Measurements from ENCODE around the gene NCKAP5.

NCKAP5 gene

DNA sequence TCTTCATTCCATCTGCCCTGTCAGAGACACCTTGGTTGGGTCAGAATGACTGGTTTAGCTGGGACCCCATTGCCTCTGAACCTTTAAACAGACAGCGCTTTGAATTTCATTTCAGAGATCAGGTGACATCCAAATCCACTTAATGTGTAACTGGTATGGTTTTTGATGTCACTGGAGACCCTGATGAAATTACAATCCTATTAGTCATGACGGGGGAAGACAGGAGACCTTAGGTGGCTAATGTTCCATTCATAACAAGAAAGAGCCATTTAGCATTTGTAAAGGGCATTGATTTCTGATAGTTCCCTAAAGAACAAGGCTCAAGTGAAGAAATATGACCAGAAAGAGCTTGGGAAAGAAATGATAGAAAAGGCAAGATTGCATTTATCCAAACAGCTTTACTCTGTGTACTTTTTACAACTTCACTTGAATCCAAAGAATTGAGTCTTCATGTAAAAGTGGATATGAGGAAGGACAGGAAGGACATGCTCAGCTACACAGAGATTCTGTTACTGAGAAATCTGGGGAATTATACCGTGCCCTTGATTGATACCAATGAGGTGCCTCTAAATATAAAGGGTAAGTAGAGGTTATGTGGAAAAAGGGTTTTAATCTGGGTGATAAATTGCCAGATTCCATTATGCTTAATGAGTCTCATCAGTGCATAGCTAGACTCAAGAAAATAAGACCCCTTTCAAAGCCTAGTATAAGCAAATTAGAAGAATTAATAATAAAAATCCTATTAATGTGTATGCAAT, 198.2 kb downstream of the NCKAP5 start:
- DNase-seq: no peak

DNA sequence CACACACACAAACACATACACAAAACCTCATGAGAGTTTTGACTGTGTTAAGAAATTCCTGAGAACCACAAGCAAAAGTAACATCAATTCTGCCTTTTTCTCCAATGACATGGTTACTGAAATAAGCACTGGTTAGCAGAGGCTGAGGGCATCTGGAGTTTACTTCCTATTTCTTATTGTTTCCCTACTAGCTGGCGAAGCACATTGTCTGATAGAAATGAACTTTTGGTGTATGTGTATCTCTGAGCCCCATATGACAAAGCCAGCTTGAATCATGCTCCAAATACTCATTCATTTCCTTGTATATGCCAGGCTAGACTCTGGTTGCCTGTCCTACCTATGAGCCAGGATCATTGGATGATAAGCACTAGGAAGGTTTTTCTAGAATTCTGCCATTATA, 203.1 kb downstream of the NCKAP5 start:
- no peak for DNase-seq

DNA sequence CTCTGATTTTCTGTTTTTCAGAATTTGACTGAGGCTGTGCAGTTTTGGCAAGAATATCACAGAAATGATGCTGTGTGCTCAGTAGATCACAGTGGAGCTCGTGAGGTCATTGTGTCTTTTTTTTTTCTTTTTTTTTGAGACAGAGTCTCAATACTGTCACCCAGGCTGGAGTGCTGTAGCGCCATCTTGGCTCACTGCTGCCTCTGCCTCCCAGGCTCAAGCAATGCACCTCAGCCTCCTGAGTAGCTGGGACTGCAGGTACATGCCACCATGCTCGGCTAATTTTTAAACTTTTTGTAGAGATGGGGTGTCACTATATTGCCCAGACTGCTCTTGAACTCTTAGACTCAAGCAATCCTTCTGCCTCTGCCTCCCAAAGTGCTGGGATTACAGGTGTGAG, 203.6 kb downstream of the NCKAP5 start:
- DNase-seq: no peak

DNA sequence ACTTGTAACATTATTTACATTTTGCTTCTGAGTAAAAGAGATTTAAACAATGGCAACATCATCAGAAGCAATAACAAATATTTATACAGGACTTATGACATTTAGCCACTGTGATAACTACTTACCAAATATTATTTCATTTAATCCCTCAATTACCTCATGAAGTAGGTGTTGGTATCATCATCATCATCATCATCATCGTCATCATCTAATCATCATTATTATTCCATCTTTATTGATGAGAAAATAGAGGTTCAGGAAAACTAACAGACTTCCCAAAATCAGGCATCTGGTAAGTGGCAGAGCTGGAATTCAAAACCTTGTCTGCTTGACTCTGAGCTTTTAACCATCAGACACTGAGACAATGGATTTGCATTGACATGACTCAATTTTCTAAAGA, 204.4 kb downstream of the NCKAP5 start:
- no peak for DNase-seq

DNA sequence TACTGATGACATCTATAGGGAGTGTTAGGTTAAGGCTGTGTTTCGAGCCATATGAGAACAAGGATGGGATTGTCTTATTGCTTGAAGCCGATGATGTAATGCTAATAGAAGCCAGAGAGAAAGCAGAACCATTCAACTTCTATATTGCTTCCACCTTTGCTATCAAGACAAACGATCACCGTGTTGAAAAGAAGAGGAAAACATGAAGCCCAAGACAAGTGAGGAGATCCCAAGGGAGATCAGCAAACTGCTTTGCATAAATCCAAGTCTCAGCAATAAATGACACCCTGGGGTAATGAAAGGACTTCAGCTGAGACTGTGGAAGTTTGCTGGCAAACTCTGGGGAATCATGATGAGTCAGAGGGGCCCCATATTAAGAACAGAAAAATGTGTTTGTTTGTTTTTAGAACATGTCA, 206.2 kb downstream of the NCKAP5 start:
- DNase-seq: no peak

DNA sequence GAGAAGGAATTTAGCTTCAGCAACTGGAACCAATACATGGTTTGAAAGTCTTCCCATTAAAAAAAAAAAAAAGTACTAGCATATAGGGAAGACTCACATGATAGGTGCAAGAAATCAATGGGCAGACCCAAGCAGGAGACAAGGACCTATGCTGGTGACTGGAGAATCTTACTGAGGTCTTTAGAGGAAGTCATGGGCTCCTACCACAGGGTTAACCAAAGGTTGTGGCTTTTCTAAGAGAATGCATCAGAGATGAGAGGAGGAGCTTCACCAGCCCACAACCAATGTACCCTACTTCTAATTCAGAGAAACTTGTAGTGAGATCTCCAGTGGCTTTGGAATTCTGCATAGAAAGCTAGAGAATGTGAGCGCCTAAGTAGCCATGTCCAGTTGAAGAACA, 207.4 kb downstream of the NCKAP5 start:
- no peak for DNase-seq

DNA sequence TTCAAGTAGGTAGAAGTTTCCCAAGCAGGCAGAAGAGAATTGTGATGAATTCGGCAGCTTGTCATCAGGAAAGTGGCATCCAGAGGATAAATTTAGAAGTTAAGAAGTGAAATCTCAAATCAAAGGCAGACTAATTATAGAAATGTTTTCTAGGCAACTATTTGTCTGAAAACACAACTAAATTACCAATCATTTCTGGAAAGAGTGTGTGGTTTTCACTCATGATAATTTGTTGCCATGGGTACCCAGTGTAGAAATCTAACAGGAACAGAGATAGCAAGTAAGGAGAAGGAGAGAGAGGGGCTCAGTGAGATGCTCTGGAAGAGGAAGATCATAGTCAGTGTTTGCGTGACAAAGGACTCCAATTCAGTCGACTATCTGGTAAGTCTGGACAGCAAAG, 208.1 kb downstream of the NCKAP5 start:
- DNase-seq: no peak

DNA sequence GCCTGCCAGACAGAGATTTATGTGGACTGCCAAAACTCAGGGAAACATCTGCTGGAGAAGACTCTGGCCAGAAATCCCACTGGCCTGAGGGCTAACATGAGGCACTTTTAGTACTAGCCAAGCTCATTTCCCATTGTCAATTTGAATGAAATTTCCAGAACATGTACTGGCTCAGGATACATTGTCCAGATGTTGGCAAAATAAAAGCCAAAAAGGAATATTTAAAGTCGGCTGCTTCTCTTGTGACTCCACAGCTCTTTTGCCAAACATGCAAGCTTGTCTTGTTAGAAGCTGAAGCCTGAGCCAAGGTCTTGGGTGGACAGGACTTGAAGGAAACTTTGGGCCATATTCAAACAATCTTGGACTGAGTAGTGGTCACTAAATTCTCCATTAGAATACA, 215.5 kb downstream of the NCKAP5 start:
- DNase-seq: no peak

DNA sequence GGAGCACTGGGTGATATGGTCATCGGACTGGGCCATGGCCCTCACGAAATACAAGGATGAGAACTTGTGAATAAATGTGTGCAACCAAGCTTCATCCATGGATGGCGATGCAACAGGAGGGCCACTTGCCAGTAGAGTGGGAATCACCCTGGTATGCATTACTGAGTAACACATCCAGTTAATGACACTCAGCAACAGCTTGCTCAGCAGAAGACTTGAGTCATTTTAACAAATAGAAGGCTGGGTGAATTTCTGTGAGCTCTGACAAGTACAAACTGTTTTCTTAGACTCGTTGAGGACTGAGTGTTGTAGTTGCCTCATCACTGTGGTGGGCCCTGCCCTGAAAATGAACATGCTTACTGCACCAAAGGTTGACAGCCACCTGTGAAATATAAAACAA, 221.6 kb downstream of the NCKAP5 start:
- no peak for DNase-seq

DNA sequence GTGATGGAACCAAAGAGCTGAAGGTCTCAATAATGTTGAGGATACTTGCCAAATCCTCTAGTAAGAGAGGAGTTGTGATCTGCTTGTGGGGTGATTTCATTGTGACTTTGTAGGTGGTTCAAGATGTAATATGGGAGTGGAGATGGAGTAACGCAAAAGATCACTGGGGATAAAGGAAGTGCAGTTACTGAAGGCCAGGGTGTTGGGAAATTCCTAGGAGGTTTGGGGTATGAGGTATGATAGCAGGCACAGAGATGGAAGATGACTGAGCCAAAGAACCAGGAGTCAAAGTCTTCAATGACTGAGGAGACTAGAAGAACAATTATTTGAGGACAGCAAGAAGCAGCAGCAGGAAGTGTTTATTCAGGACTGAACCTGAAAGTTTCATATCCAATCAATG, 222.6 kb downstream of the NCKAP5 start:
- no peak for DNase-seq

DNA sequence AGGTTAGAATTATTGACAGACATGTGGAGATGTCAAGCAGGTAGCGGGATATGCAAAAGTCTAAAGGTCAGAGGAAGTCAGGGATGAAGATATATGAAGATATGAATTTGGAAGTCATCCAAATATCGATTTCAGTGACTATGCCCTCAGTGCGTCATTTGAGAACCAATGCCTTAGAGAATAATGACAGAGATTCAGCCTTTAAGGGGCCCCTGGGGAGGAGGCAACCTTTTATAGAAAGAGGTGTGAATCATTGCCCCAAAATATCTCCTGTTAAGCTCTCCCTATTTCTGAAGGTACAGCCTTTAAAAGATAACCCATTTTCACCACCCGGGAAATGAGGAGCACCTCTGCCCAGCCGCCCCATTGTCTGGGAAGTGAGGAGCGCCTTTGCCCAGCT, 223.4 kb downstream of the NCKAP5 start:
- DNase-seq: no peak

DNA sequence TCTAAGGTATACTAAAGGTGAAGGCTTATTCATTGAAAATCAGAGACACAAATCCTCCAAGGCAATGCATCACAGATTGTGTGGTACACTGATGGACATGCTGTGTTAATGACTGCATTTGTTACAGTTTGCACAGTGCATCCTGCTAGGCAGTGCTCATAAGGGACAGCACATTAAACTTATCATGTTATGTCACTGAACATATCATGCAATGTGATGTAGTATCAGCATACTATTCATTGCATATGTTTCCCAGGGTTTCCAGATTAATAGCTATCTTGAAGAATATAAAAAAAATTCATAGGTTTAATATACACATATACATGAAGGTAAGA, 225.3 kb downstream of the NCKAP5 start:
- DNase-seq: no peak

DNA sequence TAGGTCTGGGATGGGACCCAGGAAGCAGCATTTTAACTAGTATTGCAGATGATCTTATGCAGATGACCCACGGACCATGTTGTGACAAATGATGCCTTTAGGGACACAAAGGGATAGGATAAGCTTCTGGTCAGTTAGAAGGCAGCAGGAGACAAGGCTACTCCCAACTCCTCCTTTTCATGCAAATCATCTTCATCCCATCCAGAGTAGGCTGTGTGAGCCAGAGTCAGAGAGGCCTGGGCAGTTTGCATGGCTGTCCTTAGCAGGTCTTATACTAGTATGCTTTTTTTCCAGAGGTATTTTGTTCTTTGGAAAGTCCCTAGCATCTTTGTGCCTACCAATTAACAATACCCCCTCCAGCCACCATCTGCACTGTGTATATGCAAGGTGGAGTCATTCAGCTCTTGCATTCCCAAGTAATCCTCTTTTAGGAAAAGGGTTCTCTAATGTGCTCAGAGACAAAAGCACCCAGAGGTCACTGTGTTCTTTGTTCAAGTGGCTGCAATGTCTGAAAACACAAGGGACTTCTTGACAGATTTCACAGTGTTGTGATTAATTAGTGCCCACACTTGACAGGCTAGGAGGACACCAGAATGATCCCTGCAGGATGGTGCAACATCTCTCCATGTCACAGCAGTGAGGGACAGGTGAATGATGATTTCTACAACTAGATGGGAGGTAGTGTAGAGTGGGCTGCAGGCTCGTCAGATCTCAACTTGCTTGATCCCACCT, 225.8 kb downstream of the NCKAP5 start:
- no peak for DNase-seq

DNA sequence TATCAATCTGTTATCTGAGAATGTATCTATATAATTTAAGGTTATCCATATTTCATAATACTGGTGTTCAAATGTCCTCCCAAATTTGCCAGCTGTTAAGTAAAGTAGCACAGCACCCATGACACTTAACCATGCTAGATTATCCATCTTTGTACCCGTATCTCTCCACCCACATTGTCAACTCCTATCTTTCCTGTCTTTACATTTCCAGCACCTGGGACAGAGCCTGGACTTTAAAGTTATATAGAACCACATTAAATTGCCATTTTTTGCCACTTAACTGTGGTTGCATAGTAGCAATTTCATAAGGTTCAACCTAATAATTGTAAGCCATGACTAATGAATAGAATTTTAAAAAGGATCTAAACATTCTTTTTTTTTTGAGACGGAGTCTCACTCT, 226.7 kb downstream of the NCKAP5 start:
- no peak for DNase-seq

DNA sequence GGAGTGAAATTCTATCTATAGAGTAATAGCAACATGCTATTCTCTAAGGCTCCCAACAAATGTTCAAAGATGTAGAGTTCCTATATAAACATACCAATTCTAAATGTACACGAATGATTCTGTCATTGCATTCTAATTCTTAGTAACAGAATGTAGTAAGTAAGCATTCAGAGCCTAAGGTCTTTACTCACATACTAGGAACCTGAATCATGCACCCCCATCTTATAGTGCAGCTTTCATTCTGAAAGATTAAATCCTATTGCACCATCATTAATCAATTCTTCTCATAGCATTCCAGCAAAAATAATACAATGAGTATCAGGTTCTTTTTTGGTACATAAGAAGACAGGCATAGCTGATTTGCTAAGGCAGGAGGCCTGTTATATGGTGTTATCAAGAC, 230.0 kb downstream of the NCKAP5 start:
- no peak for DNase-seq

DNA sequence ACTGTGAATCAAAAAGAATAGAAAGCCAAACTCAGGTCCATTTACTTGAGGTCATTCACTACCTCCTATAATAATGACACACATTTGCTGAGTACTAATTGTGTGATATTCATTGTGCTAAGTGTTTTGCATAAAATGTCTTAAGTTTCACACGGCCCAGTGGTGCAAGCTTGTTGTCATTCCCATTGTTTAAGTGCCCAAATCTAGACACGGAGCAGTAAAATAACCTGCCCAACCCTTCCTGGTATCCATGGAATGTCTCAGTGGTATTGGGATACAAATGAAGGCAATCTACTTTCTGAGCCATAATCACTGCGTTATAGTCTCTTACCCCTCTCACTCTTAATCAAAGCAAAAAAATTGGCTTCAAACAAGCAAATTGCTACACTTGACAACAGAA, 233.3 kb downstream of the NCKAP5 start:
- DNase-seq: no peak

DNA sequence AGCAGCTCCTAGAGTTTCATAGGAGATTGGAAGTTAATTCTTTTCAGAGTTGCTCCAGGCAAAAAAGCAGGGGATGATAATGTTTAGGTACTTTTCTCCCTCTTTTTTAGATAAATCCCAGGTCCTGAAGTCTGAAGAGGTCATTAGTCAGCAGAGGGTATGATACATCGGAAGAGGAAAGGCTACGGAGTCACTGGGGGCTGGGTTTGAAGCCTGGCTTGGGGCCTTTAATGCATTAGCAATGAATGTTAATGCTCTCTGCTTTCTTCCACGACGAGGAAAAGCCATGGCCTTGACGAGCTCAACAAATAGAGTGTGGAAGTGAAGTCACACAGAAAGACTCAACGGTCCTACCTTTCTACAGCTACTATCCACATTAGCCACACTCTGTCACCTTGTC, 235.1 kb downstream of the NCKAP5 start:
- DNase-seq: no peak

DNA sequence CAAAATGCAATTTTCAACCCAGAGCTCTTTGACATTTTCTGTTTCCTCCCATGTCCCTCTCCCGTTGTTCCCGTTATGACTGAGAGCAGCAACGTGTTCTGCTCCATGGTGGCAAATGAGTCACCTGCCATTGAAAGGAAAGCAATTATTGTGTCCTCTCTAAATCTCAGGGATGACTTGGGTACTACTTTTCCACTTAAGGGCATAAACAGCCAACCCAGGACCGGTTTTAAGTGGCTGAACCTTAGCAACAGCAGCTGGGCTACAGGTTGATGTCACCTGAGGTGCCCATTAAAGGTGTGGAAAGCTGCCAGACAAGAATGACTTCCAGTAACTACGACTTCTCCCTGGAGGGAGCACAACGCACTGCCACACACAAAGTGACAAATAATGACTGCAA, 236.8 kb downstream of the NCKAP5 start:
- peak; percentile 61 for DNase-seq

DNA sequence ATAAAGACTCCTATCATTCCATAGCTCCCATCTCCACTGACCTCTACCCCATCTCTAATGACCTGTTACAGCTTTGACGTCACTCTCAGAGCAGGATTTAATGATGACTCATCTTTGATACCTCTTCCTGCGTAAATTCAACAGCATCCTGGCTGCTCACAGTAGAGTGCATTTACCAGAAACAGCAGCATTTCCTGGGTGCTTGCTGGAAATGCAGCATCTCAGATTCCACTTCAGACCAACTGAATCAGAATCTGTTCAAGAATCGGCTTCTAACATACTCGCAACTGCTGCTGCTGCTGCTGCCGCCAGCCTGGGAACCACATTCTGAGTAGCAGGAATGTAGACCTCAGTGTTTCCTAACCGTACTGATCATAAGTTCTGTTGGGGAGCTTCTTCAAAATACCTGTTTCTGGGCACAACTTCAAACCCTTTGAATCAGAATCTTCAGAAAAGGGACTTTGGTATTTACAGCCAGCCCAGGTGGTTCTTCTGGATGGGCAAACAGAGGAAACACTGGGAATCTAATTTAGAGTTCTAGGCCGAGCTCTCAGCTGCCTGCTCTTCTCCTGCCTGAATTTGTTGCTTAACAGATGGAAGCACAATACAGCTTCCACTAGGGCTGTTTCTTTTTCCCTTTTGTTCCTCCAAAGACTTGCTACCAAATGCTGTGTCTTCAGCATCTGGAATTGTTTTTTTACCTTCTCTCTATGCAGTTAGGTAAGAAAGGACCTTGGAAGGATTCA, 241.4 kb downstream of the NCKAP5 start:
- DNase-seq: peak; percentile 60

DNA sequence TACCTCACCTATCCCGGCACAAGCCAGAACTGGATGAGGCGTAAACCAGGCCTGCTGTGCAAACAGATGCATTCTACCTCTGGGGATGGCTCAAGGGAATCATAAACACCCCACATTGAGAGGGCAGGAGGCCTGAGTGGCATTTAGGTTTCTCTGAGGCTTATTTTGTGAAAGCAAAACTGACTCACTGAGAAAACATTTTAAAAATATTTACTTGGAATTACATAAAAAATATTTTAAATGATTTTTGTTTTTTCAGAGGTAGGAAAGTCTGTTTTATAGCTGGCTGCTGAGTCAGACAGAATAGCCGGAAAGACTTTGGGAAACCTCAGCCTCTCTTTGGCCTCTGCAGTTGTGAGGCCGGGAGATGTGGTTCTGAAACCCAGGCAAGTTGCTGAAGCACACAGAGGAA, 244.1 kb downstream of the NCKAP5 start:
- peak; percentile 17 for DNase-seq

DNA sequence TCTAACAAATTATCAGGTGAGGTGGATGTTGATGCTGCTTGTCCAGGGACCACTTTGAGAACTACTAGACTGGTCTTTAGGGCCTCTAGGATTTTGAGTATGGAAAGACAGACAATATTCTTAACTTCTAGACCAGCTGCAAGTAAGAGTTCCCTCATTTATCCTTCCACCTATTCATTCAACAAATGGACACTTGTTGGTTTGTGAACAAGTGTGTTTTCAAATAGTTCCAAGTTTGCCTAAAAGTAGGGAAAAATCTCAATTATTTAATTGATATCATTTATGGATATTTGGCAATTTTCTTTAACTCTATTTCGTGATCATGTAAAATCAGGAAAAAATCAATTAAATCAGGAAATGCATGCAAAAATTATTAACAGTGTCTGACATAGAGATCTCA, 245.4 kb downstream of the NCKAP5 start:
- no peak for DNase-seq

DNA sequence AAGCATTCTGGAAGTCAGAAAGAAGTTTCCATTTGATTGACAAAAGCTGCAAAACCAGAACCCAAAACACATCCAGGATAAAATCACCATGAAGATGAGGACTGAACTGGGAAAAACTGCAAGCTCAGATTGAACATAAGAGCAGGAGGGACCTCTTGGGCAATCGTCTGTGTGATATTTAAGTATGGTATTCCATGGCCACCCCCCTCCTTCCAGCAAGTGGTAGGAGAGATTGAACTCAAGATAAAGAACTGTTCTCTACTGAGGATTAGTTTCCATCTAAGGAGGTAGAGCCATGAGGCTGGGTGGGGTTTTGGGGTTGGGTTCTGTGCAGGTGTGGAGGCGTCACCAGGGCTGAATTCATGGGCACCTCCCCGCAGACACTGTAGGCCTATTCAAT, 251.1 kb downstream of the NCKAP5 start:
- no peak for DNase-seq

DNA sequence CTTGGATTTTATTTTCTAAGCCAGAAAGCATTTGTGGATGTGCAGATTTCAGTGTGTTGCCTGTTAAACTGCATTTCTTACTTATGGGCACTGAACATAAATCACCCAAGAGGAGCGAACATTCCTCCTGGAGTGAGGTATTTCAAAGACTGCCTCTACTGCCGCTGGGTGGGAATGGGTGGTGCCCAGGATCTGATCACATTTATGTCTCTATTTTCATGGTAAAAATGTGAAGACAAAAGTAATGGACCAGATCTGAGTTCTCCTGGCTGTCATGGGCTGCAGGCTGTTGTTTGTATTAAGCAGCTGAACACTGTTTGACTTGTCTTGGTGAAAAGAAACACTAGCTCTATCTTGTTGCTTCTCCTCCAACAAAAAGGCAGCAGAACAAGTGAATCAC, 251.7 kb downstream of the NCKAP5 start:
- DNase-seq: no peak

DNA sequence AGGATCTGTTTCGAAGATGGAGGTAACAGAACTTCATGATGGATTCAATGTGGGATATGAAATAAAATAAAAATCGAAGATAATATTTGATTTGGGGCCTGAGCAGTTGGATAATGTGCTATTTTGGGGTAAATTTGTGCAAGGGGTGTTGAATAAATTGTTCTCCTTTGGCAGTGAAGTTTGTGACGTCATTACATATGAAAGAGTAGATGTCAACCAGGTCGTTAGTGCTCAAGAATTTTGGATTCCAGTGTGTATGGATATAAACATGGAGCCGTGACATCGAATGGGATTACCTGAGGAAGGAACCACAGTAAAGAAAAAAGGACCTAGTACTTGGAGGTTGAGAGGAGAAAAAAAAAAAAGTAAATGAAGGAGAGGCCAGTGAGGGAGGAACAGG, 253.0 kb downstream of the NCKAP5 start:
- DNase-seq: no peak

All from NCI-H510A (cell line).